Measurements from ENCODE around the gene RAD23A.

Gene RAD23A

DNA sequence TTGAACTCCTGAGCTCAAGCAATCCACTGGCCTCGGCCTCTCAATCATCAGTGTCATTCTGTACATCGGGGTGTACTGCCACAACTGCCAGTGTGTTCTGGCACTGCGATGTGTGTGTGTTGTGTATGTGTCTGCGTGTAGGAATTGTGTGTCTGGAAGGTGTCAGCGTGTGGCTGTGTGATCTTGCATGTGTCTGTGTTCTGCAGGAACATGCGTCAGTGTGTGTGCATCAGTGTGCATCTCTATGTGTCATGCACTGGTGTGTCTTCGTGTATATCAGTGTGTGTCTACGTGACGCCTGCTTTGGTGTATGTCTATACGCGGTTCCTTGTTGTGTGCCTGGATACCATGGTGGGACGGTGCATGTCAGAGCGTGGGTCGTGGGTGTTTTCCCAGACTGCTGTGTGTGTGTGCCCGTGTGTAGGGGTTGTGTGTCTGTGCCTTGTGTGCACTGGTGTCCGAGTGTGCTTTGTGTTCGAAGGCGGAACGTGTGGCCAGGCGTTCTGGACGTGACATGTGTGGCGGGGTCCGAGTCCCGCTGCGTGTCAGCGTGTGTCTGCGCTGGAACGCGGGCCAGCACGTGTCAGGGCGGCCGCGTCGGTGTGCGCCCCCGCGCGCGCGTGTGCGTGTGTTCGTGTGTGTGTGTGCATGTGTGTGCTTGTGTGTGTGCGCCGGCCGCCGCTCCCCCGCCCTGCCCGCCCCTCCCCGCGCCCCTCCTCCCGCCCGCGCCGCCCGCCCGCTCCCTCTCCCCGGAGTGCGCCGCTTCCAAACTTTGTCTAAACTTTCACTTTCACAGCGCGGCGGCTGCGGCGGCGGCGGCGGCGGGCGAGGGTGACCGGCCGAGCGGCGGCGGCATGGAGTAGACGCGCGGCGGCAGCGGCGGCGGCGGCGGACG is 49.3 kb downstream of the RAD23A start, which contains the start of gene NFIX (continued):
- TF ChIP-seq, protein P1, sequence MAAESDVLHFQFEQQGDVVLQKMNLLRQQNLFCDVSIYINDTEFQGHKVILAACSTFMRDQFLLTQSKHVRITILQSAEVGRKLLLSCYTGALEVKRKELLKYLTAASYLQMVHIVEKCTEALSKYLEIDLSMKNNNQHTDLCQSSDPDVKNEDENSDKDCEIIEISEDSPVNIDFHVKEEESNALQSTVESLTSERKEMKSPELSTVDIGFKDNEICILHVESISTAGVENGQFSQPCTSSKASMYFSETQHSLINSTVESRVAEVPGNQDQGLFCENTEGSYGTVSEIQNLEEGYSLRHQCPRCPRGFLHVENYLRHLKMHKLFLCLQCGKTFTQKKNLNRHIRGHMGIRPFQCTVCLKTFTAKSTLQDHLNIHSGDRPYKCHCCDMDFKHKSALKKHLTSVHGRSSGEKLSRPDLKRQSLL (tag by site-specific recombination; IDR thresholded peaks at IDR 0.05): no peak
- TF ChIP-seq OSR2 (tag by site-specific recombination; IDR thresholded peaks at IDR 0.05) (no peak), ZNF600 (tag by site-specific recombination; IDR thresholded peaks at IDR 0.05) (peak; percentile 99), GLI2 (tag by site-specific recombination; IDR thresholded peaks at IDR 0.05; ENCODE audit: borderline replicate concordance, low read depth) (no peak), SALL2 (tag by site-specific recombination; IDR thresholded peaks at IDR 0.05; ENCODE audit: borderline replicate concordance) (no peak), ZNF530 (tag by site-specific recombination; IDR thresholded peaks at IDR 0.05; ENCODE audit: low read depth) (no peak), ZNF184 (tag by site-specific recombination; IDR thresholded peaks at IDR 0.05) (no peak), ZNF37A (tag by site-specific recombination; IDR thresholded peaks at IDR 0.05) (no peak), ZNF324 (tag by site-specific recombination; IDR thresholded peaks at IDR 0.05) (no peak), WT1 (tag by site-specific recombination; IDR thresholded peaks at IDR 0.05) (no peak), ZNF133 (tag by site-specific recombination; IDR thresholded peaks at IDR 0.05) (peak; percentile 37), ZNF624 (tag by site-specific recombination; IDR thresholded peaks at IDR 0.05) (no peak), ZSCAN16 (tag by site-specific recombination; IDR thresholded peaks at IDR 0.05) (peak; percentile 45; the same call in 1 of the 2 replicates), ZNF223 (tag by site-specific recombination; IDR thresholded peaks at IDR 0.05) (no peak), ZNF501 (tag by site-specific recombination; IDR thresholded peaks at IDR 0.05) (0 out of 2 replicates have a peak, but pooled peaks have one; percentile 44), ZNF670 (tag by site-specific recombination; IDR thresholded peaks at IDR 0.05; ENCODE audit: low read depth) (no peak), ZNF785 (tag by site-specific recombination; IDR thresholded peaks at IDR 0.05) (peak; percentile 81), MYNN (tag by site-specific recombination; IDR thresholded peaks at IDR 0.05; ENCODE audit: borderline replicate concordance) (no peak), ZNF138 (tag by site-specific recombination; IDR thresholded peaks at IDR 0.05; ENCODE audit: borderline replicate concordance) (no peak), ZBTB21 (tag by site-specific recombination; IDR thresholded peaks at IDR 0.05) (no peak), ZNF2 (tag by site-specific recombination; IDR thresholded peaks at IDR 0.05) (peak; percentile 93)
- TF ChIP-seq, protein P2, sequence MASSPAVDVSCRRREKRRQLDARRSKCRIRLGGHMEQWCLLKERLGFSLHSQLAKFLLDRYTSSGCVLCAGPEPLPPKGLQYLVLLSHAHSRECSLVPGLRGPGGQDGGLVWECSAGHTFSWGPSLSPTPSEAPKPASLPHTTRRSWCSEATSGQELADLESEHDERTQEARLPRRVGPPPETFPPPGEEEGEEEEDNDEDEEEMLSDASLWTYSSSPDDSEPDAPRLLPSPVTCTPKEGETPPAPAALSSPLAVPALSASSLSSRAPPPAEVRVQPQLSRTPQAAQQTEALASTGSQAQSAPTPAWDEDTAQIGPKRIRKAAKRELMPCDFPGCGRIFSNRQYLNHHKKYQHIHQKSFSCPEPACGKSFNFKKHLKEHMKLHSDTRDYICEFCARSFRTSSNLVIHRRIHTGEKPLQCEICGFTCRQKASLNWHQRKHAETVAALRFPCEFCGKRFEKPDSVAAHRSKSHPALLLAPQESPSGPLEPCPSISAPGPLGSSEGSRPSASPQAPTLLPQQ (tag by site-specific recombination; IDR thresholded peaks at IDR 0.05): peak; percentile 66
- TF ChIP-seq, protein P3, sequence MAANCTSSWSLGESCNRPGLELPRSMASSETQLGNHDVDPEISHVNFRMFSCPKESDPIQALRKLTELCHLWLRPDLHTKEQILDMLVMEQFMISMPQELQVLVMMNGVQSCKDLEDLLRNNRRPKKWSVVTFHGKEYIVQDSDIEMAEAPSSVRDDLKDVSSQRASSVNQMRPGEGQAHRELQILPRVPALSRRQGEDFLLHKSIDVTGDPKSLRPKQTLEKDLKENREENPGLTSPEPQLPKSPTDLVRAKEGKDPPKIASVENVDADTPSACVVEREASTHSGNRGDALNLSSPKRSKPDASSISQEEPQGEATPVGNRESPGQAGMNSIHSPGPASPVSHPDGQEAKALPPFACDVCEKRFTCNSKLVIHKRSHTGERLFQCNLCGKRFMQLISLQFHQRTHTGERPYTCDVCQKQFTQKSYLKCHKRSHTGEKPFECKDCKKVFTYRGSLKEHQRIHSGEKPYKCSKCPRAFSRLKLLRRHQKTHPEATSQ (tag by site-specific recombination; IDR thresholded peaks at IDR 0.05): peak; percentile 92
- TF ChIP-seq, protein P4, sequence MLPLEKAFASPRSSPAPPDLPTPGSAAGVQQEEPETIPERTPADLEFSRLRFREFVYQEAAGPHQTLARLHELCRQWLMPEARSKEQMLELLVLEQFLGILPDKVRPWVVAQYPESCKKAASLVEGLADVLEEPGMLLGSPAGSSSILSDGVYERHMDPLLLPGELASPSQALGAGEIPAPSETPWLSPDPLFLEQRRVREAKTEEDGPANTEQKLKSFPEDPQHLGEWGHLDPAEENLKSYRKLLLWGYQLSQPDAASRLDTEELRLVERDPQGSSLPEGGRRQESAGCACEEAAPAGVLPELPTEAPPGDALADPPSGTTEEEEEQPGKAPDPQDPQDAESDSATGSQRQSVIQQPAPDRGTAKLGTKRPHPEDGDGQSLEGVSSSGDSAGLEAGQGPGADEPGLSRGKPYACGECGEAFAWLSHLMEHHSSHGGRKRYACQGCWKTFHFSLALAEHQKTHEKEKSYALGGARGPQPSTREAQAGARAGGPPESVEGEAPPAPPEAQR (tag by site-specific recombination; IDR thresholded peaks at IDR 0.05): no peak
- TF ChIP-seq, protein P5, sequence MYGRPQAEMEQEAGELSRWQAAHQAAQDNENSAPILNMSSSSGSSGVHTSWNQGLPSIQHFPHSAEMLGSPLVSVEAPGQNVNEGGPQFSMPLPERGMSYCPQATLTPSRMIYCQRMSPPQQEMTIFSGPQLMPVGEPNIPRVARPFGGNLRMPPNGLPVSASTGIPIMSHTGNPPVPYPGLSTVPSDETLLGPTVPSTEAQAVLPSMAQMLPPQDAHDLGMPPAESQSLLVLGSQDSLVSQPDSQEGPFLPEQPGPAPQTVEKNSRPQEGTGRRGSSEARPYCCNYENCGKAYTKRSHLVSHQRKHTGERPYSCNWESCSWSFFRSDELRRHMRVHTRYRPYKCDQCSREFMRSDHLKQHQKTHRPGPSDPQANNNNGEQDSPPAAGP (tag by site-specific recombination; IDR thresholded peaks at IDR 0.05): peak; percentile 84
- TF ChIP-seq, protein P6, sequence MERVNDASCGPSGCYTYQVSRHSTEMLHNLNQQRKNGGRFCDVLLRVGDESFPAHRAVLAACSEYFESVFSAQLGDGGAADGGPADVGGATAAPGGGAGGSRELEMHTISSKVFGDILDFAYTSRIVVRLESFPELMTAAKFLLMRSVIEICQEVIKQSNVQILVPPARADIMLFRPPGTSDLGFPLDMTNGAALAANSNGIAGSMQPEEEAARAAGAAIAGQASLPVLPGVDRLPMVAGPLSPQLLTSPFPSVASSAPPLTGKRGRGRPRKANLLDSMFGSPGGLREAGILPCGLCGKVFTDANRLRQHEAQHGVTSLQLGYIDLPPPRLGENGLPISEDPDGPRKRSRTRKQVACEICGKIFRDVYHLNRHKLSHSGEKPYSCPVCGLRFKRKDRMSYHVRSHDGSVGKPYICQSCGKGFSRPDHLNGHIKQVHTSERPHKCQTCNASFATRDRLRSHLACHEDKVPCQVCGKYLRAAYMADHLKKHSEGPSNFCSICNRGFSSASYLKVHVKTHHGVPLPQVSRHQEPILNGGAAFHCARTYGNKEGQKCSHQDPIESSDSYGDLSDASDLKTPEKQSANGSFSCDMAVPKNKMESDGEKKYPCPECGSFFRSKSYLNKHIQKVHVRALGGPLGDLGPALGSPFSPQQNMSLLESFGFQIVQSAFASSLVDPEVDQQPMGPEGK (tag by site-specific recombination; IDR thresholded peaks at IDR 0.05): peak; percentile 64
- TF ChIP-seq, protein P7, sequence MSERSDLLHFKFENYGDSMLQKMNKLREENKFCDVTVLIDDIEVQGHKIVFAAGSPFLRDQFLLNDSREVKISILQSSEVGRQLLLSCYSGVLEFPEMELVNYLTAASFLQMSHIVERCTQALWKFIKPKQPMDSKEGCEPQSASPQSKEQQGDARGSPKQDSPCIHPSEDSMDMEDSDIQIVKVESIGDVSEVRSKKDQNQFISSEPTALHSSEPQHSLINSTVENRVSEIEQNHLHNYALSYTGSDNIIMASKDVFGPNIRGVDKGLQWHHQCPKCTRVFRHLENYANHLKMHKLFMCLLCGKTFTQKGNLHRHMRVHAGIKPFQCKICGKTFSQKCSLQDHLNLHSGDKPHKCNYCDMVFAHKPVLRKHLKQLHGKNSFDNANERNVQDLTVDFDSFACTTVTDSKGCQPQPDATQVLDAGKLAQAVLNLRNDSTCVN (tag by site-specific recombination; optimal IDR thresholded peaks at IDR 0.05): peak; percentile 94
- TF ChIP-seq, protein P8, sequence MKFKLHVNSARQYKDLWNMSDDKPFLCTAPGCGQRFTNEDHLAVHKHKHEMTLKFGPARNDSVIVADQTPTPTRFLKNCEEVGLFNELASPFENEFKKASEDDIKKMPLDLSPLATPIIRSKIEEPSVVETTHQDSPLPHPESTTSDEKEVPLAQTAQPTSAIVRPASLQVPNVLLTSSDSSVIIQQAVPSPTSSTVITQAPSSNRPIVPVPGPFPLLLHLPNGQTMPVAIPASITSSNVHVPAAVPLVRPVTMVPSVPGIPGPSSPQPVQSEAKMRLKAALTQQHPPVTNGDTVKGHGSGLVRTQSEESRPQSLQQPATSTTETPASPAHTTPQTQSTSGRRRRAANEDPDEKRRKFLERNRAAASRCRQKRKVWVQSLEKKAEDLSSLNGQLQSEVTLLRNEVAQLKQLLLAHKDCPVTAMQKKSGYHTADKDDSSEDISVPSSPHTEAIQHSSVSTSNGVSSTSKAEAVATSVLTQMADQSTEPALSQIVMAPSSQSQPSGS (tag by site-specific recombination; IDR thresholded peaks at IDR 0.05; ENCODE audit: low read depth): no peak

All from HEK293 (cell line).